ENCODE measurements around the gene MXD1. TPM values are rescaled to one million over a fixed set of nuclear protein-coding genes. Genes with fewer than 3 reads are reported as not detected.

Gene MXD1
- total and polyA plus RNA-seq, 9 of the 15 experiments (the other 6 are each of a cell fraction or from before 2014, with no cell fraction given): 6.7 to 35.9 (median 11.0) TPM

GRCh38 chr2:69975853-69976462 is 61.0 kb downstream of the MXD1 start (continued):
- TF ChIP-seq CUX1 (CRISPR knock-in tag; IDR thresholded peaks at IDR 0.05): peak; percentile 94
- peak; percentile 91; the same call in 1 of the 2 replicates for TF ChIP-seq ZNF395 (CRISPR knock-in tag; IDR thresholded peaks at IDR 0.05)
- no peak for TF ChIP-seq NR2F6 (CRISPR knock-in tag; IDR thresholded peaks at IDR 0.05)
- peak; percentile 57 for TF ChIP-seq CREM (IDR thresholded peaks at IDR 0.05; ENCODE audit: low read depth)
- no peak for TF ChIP-seq ZNF184 (CRISPR knock-in tag; IDR thresholded peaks at IDR 0.05)
- peak; percentile 63 for TF ChIP-seq ZNF239 (CRISPR knock-in tag; IDR thresholded peaks at IDR 0.05)
- TF ChIP-seq NCOR1 (IDR thresholded peaks at IDR 0.05): peak; percentile 51; the same call in 1 of the 2 replicates
- TF ChIP-seq ZNF274 (IDR thresholded peaks at IDR 0.05; ENCODE audit: borderline replicate concordance, low read depth, low read length): no peak
- TF ChIP-seq SMAD4 (CRISPR knock-in tag; conservative IDR thresholded peaks at IDR 0.05): peak; percentile 95
- no peak for TF ChIP-seq ZNF165 (CRISPR knock-in tag; IDR thresholded peaks at IDR 0.05; ENCODE audit: borderline replicate concordance)
- TF ChIP-seq ZNF639 (CRISPR knock-in tag; conservative IDR thresholded peaks at IDR 0.05 in 1 of 2, IDR thresholded peaks at IDR 0.05 in 1 of 2): peak in 1 of 2 experiments; percentile 85; a peak in 2 of 4 replicates
- TF ChIP-seq GMEB1 (CRISPR knock-in tag; IDR thresholded peaks at IDR 0.05): peak; percentile 56; the same call in 1 of the 2 replicates
- peak; percentile 74 for TF ChIP-seq ZBTB2 (IDR thresholded peaks at IDR 0.05)
- TF ChIP-seq SRSF9 (IDR thresholded peaks at IDR 0.05; ENCODE audit: borderline replicate concordance, low read depth, low read length): no peak
- peak; percentile 76 for TF ChIP-seq TCF7L2 (IDR thresholded peaks at IDR 0.05; ENCODE audit: low read depth, low read length)
- peak; percentile 32 to 61; a peak in 2 of 4 replicates for TF ChIP-seq TRIM24 (IDR thresholded peaks at IDR 0.05)

Data from K562 (cell line).